HG03342 (cell line): ENCODE results near the gene DTNA.
A peak's percentile ranks its signal among the peaks of the same experiment; 100 is the strongest.
"Not testable (repeated sequence)": the region's sequence is repeated elsewhere in the genome, so short reads cannot be mapped to it uniquely, and the experiment has no call there.

Source experiments
- ATAC-seq: cut with Tn5 transposase; IDR thresholded peaks from one replicate; pipeline ENCODE4 v1.9.1; 2021; ENCODE audit warnings: mild to moderate bottlenecking, moderate library complexity; ENCODE audit not compliant: unreplicated experiment

DTNA gene

GRCh38 chr18:34709750-34710441 lies at the start of gene DTNA:
Gene DTNA, plus strand, starts transcription at chr18:34710298. Its CDS starts 45,679 bp downstream, at chr18:34755977.
- ATAC-seq: no peak

- ATAC-seq: no peak
These were observed 49.5 kb upstream of the DTNA start for GRCh38 chr18:34660572-34660971.

- peak; percentile 86 for ATAC-seq
These were observed 48.5 kb upstream of the DTNA start for GRCh38 chr18:34661464-34662087.

GRCh38 chr18:34676816-34677574 lies 33.1 kb upstream of the DTNA start:
- no peak for ATAC-seq

- ATAC-seq: not testable (repeated sequence)
These were observed 20.3 kb upstream of the DTNA start for GRCh38 chr18:34689750-34690149.

- ATAC-seq: no peak
These were observed 18.5 kb upstream of the DTNA start for GRCh38 chr18:34691614-34692013.

- no peak for ATAC-seq
These were observed 15.4 kb upstream of the DTNA start for GRCh38 chr18:34694591-34695165.

- ATAC-seq: no peak
These were observed 14.8 kb upstream of the DTNA start for GRCh38 chr18:34695310-34695709.

- no peak for ATAC-seq
These were observed 13.4 kb upstream of the DTNA start for GRCh38 chr18:34696671-34697070.

GRCh38 chr18:34697233-34697632 lies 12.9 kb upstream of the DTNA start:
- no peak for ATAC-seq

- ATAC-seq: no peak
These were observed 12.2 kb upstream of the DTNA start for GRCh38 chr18:34697891-34698290.

GRCh38 chr18:34701911-34702310 lies 8.2 kb upstream of the DTNA start:
- no peak for ATAC-seq

- no peak for ATAC-seq
These were observed 7.3 kb upstream of the DTNA start for GRCh38 chr18:34702814-34703213.

- ATAC-seq: no peak
These were observed 6.0 kb upstream of the DTNA start for GRCh38 chr18:34704074-34704473.

GRCh38 chr18:34704823-34705222 lies 5.3 kb upstream of the DTNA start:
- no peak for ATAC-seq

GRCh38 chr18:34707670-34708069 lies 2.4 kb upstream of the DTNA start:
- no peak for ATAC-seq

GRCh38 chr18:34709104-34709503 lies 994 bp upstream of the DTNA start:
- no peak for ATAC-seq

GRCh38 chr18:34710458-34710914 lies 388 bp downstream of the DTNA start:
- no peak for ATAC-seq

GRCh38 chr18:34710934-34711333 lies 836 bp downstream of the DTNA start:
- ATAC-seq: no peak

GRCh38 chr18:34716111-34716510 lies 6.0 kb downstream of the DTNA start:
- ATAC-seq: not testable (repeated sequence)

- ATAC-seq: no peak
These were observed 8.5 kb downstream of the DTNA start for GRCh38 chr18:34718610-34719009.
